GM12875 (cell line): ENCODE results near the gene PRKN.

Experiments
- H3K4me3 ChIP-seq: one replicate; pipeline ENCODE4 v1.5.1; 2011; ENCODE audit warnings: low read depth, low read length, control low read depth
- CTCF ChIP-seq: IDR thresholded peaks from 2 replicates; pipeline ENCODE4 v1.5.1; 2011; ENCODE audit warnings: low read depth, mild to moderate bottlenecking, control low read depth, inconsistent platforms, low read length, moderate library complexity, borderline replicate concordance; ENCODE audit not compliant: insufficient read depth

Gene PRKN

GRCh38 chr6:162481938-162482337 lies 245.6 kb downstream of the PRKN start:
- H3K4me3 ChIP-seq = no peak overlapping the region
- no peak for TF ChIP-seq CTCF

DNA sequence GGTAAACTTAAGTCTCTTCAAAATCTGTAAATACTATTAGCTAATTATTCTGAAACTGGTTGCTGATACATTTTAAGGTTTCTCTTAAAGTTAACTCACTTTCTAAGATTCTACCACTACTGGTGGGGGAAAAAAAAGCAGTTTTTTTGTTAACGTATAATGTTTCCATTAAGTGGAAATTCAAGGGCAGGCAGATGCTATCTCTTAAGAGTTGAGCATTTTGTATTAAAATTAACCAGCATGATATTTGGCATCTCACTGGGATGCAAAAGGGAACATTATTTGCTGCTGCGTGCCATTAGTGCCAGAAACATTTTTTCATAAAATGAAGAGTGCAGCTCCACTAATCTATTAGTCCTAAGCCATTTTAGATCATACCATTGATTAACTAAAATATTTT lies 246.2 kb downstream of the PRKN start:
- H3K4me3 ChIP-seq = no peak overlapping the region
- no peak for TF ChIP-seq CTCF

- no peak for TF ChIP-seq CTCF
- no peak overlapping the region for H3K4me3 ChIP-seq
Measured at GRCh38 chr6:162478192-162478671, 249.3 kb downstream of the PRKN start.

DNA sequence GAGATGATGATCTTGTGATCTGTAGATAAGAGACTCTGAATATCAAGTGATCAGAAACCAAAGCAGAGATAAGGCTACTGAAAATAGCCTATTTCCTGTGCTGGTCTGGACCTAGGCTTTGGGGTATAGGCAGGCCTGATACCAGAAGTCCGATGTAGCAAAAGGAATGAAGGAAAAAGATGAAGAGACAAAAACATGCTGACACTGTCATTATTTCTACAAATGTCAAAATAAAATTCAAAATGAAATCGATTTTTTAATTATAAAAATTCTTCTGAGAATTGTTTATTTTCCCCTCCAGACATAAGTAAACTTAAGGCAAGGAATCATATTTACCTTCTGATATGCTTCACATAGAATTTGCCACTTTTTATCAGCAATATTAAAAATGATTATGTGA lies 252.8 kb downstream of the PRKN start:
- no peak overlapping the region for H3K4me3 ChIP-seq
- no peak for TF ChIP-seq CTCF

DNA sequence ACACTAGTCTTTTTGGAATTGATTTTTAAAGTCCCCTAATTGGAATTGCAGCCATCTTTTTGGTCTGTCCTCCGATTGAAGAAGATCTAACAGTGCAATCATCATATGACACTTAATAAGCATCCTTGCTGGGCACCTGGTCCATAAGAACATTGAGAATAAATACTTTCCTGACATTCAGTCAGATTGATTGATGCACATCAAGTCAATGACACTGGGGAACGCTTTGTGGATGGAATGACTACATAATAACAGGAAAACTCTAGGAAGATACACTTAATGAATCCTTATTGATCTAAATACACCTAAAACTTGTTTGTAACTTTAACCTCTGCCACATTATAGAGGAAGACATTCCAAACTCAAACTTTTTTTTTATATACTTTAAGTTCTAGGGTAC lies 255.7 kb downstream of the PRKN start:
- no peak overlapping the region for H3K4me3 ChIP-seq
- no peak for TF ChIP-seq CTCF

GRCh38 chr6:162468326-162468725 lies 259.2 kb downstream of the PRKN start:
- no peak for TF ChIP-seq CTCF
- H3K4me3 ChIP-seq = no peak overlapping the region

DNA sequence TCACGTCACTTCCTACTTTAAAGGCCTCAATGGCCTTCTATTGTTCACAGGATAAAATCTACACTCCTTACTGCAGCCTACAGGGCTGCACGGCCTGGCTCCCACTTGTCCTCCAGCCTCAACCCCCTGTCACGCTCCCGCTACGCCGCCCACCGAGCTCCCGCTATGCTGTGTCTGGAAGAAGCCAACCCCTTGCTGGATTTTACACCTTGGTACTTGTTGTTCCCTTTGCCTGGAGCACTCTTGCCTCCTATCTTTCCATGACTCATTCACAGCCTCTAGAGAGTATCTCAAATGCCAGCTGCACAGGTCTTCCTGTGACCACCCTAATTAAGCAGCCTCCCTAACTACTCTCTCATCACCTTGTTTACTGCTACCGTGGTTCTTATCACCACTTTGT lies 259.9 kb downstream of the PRKN start:
- no peak for TF ChIP-seq CTCF
- H3K4me3 ChIP-seq = no peak overlapping the region
